NCI-H2107 treated with DMSO at 0.1 percent for 48 hours (cell line): ENCODE results near the gene AIP.
"Not testable (repeated sequence)": the region's sequence is repeated elsewhere in the genome, so short reads cannot be mapped to it uniquely, and the experiment has no call there.

Source experiments
- DNase-seq: peaks from one replicate; lab custom pipeline; 2025; ENCODE audit not compliant: unreplicated experiment; lab: John Stamatoyannopoulos, UW

AIP gene

GRCh38 chr11:67505605-67506396, 23.0 kb downstream of the AIP start:
- DNase-seq = peak; percentile 31

- no peak for DNase-seq
Observed at GRCh38 chr11:67506426-67507051, 23.7 kb downstream of the AIP start.

- DNase-seq = no peak
Observed at GRCh38 chr11:67507242-67507863, 24.5 kb downstream of the AIP start.

- peak; percentile 90 for DNase-seq
Observed at GRCh38 chr11:67507864-67508485, 25.1 kb downstream of the AIP start, which contains the start of gene CDK2AP2. CDK2AP2 (minus strand) TSS chr11:67508162; CDS start chr11:67508082, 80 bp downstream.

GRCh38 chr11:67508486-67509121, 25.8 kb downstream of the AIP start:
- DNase-seq = peak; percentile 89

DNA sequence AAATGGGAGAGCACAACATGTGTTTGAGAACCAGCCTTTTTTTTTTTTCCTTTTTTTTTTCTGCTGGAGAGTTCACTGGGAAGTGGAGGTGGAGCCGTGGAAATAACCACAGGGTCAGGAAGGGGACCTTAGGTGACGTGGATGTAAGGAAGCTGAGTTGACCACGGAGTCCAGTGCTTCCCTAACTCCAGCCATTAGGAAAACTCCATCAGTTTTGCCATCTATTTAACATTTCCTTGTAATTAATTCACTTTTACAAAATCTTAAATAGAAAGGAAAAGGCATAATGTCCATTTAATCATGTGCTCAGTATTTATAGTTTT, 27.2 kb downstream of the AIP start:
- DNase-seq = no peak

DNA sequence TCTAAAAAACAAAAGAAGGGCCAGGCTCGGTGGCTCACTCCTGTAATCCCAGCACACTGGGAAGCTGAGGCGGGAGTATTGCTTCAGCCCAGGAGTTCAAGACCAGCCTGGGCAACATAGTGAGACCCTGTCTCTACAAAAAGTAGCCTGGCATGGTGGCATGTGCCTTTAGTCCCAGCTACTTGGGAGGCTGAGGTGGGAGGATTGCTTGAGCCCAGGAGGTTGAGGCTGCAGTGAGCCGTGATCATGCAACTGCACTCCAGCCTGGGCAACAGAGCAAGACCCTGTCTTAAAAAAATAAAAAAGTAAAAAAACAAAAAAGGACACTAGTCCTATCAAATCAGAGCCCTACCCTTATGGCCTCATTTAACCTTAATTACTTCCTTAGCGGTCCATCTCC, 28.7 kb downstream of the AIP start:
- not testable (repeated sequence) for DNase-seq

DNA sequence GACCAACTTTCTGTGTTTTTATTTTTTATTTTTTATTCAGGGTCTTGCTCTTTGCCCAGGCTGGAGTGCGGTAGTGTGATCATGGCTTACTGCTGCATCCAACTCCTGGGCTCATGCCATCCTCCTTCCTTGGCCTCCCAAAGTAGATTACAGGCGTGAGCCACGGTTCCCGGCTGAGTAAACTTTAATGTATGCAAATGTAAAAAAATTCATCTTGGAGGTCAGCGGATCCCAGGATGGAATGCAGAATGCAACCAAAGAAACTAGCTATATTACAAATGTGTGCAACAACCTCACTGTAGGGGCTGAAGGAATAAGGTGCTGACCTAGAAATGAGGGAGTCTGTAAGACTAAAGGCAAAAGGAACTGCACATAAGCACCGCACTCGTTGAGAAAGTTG, 31.3 kb downstream of the AIP start:
- DNase-seq = no peak

- no peak for DNase-seq
Observed at GRCh38 chr11:67516806-67517205, 34.0 kb downstream of the AIP start.

DNA sequence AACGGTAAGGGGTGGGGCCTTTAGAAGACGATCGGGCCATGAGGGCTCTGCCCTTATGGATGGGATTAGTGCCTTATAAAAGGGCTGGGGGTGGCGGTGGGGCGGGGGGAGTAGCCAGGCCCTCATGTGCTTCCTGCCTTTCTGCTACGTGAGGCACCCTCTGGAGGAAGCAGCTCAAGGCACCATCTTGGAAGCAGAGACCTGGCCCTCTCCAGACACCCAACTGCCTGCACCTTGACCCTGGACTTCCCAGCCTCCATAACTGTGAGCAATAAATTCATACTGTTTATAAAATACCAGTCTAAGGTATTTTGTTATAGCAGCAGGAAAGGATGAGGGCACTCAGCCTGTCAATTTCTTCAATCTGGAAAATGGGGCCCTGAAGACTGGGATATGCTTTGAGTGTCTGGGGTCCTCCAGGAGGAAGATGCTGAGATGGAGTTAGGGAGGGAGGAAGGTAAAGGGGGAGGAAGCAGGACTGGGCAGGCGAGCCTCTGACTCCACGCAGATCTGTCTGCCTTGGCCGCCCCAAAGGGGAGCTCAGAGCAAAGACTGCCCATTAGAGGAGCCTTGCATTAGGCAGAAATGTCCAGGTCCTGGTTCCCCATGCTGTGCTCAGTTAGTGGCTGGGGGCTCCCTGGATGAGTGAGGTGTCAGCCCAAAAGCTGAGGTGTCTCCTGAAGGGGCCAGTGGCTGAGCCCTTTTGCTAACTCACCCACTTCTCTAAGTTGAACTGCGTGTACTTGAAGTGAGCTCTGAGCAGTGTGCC, 35.1 kb downstream of the AIP start:
- no peak for DNase-seq

DNA sequence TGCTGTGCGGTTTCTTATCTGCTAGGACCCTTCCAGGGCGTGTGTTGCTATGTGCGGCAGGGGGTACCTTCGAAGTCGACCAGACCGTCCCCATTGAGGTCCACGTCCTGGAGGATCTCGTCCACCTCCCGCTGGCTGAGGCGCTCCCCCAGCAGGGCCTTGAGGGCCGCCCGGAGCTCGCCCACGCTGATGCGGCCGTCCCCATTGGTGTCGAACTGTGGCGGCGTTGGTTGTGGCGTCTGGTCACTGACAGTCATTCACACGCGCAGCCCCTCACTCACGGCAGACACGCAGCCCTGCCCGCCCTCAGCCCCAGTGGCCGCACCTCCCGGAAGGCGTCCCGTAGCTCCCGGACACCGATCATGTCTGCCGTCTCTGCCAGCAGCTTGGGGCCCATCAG, 36.9 kb downstream of the AIP start:
- no peak for DNase-seq

GRCh38 chr11:67520856-67521824, 38.3 kb downstream of the AIP start:
- no peak for DNase-seq

- no peak for DNase-seq
Observed at GRCh38 chr11:67521924-67522323, 39.1 kb downstream of the AIP start.

GRCh38 chr11:67522338-67522737, 39.5 kb downstream of the AIP start:
- DNase-seq = no peak

DNA sequence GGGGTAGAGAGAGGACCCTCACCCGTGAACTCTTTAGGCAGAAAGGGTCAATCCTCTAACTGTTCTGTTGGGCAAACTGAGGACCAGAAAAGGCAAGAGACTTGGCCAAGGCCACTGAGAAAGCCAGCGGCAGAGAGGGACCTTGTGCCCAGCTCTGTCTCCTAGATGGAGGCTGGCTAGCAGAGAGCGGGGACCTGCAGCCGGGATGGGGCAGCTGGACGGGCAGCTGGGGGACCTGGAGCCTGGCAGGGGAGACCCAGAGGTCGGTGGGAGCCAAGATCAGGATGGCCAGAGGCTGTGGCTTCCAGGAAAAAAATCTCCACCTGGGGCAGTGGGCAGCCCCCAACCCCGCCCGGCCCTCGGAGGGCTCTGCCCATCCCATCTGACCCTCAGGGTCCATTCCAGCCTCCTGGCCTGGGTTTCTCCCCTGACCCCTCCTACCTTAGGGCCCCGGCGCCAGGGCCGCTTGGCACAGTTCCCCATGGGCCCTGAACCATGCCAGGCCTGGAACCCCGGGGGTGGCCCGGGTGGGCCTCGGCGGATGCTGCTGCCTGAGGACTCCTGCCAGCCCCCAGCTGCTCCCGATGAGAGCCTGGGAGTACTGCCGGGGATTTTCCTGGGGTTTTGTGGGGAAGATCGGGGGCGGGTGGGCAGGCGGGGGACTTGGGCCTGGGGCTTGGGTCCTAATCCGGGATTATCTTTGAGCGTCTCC, 40.2 kb downstream of the AIP start, which contains the start of gene CABP2:
Gene CABP2, minus strand, starts transcription at position 603 of the 712 bp plus-strand sequence. Its CDS starts 120 bp downstream, at position 483.
- no peak for DNase-seq

DNA sequence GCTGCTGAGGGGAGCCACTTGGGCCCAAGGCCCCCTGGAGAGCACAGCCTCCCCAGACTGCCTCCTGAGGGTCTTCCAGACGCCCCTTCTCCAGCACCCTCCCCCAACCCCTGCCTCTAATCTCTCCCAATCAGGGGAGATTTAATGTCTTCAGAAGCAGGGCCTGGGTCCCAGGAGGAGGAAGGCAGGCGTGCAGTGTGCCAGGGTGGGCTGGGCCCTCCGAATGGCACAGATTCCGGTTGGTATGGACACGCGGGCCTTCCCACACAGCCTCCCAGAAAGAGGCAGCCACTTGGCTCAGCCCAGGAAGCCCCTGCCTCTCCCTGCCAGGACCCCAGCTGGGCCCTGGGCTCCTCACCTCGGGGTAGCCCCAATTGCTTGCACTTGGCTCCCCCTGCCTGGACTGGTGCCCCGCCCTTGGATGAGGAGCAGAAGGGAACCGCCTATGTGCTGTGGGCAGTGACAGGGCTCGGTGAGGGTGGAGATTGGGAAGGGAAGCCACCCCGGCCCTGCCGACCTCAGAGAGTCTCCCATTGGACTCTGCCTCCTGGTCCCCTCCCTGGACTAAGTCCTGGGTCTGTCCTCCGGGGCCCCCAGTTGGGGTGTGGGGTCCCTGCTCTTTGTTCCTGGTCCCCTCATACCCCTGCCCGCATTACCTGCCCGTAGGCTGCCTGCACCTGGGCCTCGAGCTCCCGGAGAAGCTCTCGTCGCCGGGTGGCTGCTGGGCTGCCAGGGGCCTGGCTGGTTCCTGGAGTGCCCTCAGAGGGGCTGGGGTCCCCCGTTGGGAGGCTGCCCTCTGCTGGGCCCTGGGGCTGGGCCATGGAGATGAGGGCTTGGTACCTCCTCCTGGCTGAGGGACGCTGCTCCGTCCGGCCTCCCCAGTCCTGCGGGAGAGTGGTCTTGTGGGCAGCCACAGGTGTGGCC, 41.0 kb downstream of the AIP start:
- DNase-seq = no peak

DNA sequence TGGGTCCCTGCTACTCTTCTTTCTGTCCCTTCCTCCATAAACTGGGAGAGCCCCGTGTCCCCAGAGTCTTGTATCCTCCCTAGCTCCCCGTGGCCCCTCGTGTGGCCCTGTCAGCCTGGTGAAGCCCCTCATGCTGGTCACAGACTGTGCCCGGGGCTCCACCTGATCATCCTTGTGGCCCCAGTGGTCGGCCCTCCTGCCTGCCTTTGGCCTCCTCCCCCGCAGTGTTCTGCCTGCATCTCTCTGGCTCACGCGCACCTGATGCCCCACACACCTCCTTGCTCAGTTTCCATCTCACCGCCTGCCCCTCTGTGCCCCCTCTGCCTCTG, 41.6 kb downstream of the AIP start:
- no peak for DNase-seq
